NCI-H1105 (cell line): Measurements from ENCODE around the gene CLMP.

Source experiments
- DNase-seq: peaks from one replicate; lab custom pipeline; 2025; lab: John Stamatoyannopoulos, UW

Gene CLMP, protein sequence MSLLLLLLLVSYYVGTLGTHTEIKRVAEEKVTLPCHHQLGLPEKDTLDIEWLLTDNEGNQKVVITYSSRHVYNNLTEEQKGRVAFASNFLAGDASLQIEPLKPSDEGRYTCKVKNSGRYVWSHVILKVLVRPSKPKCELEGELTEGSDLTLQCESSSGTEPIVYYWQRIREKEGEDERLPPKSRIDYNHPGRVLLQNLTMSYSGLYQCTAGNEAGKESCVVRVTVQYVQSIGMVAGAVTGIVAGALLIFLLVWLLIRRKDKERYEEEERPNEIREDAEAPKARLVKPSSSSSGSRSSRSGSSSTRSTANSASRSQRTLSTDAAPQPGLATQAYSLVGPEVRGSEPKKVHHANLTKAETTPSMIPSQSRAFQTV

GRCh38 chr11:123195188-123196059 is at the start of gene CLMP:
TSS of gene CLMP (minus strand) at chr11:123195248. CDS start at chr11:123194940, 308 bp downstream.
- DNase-seq, result peak; percentile 57

GRCh38 chr11:123241874-123242543 is 47.0 kb upstream of the CLMP start:
- DNase-seq, result no peak

DNA sequence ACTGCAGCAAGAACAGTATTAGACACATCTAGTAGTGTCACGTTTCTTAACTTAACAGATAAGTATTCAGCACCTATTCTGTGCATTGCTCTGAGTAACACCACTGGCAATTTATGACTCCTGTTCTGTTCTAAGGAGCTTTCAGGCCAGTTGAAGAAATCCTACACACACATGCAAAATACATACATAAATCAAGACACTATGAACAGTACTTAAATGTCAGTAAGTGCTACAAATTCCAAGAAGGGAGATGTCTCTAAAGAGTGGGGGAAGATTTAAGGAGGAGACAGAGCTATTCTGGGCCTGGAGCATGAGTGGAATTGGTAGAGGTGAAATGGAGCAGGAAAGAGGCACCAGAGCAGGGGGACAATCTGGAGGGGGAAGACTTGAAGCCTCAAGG is 46.2 kb upstream of the CLMP start:
- no peak for DNase-seq

DNA sequence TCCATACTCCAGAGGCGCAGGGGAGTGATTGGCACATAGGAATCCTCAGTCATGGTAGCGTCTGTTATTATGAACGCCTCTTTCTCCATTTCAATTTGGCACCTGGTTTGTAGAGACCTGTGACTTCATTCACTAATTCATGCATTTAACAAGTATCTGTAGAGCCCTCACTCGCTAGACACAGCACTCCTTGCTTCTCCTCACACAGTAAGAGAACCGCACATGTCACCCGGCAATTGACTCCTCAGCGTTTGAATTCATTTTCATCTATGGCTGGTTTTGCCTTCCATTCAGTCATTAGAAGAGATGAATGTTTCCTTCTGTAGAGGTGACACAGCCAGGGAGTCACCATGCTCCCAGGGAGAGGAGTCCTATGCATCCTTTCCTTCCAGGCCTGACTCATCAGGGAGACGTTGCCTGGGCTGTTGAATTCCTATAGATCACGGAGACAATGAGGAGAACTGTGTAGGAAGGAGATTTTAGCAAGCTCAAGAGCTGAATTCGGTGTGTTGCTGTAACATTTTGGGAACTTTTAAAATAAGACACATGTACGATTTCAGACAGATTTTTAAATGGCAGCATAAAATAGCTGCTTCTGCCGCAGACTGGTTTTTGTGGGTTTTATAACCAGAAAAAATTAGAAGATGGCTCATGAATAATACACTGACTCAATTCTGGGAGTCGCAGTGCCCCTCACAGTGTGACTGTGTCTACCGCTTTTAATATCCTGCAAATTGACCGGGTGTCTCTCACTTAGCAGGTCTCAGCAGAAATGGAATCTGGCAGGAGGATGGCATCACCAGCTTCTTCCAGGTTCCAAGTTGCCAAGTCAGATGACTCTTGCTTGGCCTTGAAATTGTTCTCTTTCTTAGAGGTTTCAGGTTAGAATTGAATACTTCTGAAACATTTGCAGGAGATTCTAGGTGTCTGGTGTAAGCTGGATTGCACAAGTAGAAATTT is 44.4 kb upstream of the CLMP start:
- DNase-seq, result no peak

GRCh38 chr11:123238297-123238696 is 43.2 kb upstream of the CLMP start:
- no peak for DNase-seq

- DNase-seq, result no peak
These were observed 41.8 kb upstream of the CLMP start for GRCh38 chr11:123236879-123237278.

GRCh38 chr11:123235656-123236261 is 40.7 kb upstream of the CLMP start:
- DNase-seq, result no peak

DNA sequence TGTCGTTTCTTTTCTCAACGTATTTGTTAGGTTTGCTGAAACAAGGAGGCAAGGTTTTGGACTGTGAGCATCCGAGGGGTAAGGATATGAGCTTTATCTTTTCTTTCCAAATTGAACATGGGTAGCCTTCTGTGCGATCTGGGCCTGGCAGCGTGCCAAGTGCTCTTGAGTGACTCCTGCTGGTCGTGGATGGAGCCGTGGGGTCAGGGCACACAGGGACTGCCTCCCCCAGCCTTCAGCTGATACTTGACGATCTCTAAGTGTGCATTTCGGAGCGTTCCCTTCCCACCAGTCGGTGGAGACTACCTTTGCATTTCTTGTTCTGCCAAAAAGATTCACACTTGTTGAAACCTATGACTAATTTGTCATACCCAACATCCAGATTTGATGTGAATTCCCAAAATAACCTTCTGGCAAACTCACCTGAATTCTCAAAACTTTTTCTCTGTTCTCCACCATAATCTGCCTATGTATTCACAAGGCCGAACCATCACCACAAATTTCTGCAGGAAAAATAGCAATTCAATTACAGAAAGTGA is 40.1 kb upstream of the CLMP start:
- peak; percentile 46 for DNase-seq

DNA sequence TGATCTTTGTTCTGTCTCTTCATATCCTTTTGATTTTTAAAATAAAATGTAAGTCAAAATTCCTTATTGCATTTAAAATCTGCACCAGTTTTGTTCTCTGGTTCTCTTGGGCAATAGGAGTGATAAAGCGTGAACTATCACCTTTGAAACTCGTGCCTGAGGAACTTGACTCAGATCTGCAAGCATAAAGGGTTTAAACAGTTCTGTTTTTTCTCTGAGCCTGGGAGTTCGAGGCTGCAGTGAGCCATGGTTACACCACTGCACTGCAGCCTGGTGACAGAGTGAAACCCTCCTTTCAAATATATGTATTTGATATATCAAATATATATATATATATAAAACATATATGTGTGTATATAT is 38.9 kb upstream of the CLMP start:
- no peak for DNase-seq

GRCh38 chr11:123233280-123233974 is 38.4 kb upstream of the CLMP start:
- DNase-seq, result no peak

DNA sequence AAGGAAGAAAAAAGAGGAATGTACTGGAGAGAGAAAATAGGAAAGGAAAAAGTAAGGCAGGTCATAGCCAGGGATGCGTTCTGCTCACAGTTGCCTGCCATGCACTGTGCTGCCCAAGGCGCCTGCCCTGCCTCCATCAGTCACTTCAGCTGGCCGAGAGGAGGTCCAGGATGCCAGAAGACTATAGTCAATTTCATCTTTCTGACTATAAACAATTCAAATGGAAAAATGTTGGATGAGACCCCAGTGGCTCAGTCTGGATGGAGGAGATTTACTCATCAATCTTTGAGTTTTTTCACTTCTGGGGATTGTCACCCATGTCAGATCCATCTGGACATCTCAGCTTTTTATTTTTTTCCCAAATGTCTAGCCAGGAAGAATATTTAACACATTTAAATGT is 36.7 kb upstream of the CLMP start:
- DNase-seq, result no peak

GRCh38 chr11:123231256-123231655 is 36.2 kb upstream of the CLMP start:
- no peak for DNase-seq

GRCh38 chr11:123230346-123230745 is 35.3 kb upstream of the CLMP start:
- DNase-seq, result no peak

DNA sequence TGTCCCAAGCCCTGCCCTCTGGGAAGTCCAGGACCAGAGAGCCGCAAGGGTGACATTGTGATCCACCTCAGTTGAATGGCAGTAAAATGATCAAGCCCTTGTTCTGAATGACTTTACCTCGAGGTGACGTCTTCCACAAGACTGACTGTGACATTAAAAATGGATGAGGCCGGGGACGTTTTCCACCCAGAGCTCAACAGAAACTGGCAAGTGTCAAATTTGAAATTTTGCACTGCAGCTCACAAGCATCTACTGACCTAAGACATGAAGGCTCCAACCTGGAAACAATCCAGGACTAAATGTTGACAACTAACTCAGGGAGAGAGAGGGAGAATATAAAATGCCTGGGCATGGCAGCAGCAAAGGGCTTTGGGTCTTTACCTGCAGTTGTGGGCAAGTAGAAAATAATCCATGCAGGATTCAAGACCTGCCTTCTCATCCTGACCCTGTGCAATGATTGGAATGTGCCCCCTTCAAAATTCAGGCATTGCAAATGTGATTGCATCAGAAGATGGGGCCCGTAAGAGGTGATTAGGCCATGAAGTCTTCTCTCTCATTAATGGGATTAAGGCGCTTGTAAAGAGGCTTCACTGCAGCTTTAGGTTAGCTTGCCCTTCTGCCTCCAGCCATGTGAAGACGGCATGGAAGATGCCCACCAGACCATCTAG is 33.6 kb upstream of the CLMP start:
- no peak for DNase-seq

- no peak for DNase-seq
These were observed 32.9 kb upstream of the CLMP start for GRCh38 chr11:123227763-123228495.

- no peak for DNase-seq
These were observed 26.5 kb upstream of the CLMP start for GRCh38 chr11:123221584-123221983.

DNA sequence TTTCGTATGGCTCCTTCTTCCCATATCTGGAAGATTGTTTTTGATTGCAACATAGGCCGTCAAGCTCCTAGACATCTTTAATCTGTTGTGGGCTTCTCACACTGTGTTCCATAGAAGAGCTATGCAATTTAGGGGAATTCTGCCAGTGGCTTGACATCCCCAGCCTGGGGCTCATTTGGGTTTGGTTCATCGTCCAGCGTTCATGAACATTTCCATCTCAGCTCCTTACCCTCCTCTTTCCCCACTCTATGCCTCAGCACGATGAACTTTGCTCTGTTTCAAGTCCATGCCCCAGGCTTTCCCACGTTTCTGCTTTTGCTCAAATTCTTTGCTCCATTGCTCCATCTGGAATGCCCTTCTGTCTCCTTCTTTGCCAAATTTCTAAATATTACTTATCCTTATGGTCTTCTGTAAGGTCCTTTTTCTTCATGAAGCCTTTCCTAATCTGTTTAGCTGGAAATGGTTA is 26.1 kb upstream of the CLMP start:
- DNase-seq, result no peak

GRCh38 chr11:123219066-123219690 is 24.1 kb upstream of the CLMP start:
- DNase-seq, result no peak
